ENCODE measurements around the gene AQP12A. TPM values are rescaled to one million over a fixed set of nuclear protein-coding genes. Genes with fewer than 3 reads are reported as not detected.

AQP12A gene
- total RNA-seq, 4 donors from 2014 or later: not detected

DNA sequence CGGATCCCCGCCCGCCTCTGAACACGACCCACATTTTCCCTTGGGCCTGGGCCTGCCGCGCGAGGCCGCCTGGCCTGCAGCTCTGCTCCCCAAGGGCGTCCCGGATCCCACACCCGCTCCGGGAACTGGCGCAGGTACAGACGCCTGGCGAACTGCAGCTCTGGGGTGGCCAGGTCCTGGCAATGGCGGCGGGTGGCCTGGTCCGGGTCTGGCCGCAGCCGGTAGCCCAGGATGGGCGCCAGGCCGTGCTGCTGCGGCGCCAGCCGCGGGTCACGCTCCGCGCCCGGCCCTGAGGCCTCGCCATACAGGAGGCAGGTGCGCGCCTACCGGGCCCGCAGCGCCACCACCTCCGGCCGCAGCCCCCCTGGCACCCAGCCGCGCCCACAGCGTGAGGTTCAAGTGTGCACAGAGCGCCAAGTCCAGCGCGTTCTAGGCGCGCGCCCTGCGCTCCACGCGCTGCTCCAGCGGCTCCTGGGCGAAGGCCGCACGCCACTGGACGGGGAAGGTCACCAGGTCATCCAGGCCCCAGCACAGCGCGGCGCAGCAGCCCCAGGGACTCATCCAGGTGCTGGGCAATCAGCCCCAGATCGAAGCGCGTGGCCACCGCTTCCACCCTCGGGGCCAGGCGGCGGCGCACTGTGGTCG is 9.5 kb downstream of the AQP12A start:
- no peak for DNase-seq
- no peak overlapping the region for H3K27ac ChIP-seq

DNA sequence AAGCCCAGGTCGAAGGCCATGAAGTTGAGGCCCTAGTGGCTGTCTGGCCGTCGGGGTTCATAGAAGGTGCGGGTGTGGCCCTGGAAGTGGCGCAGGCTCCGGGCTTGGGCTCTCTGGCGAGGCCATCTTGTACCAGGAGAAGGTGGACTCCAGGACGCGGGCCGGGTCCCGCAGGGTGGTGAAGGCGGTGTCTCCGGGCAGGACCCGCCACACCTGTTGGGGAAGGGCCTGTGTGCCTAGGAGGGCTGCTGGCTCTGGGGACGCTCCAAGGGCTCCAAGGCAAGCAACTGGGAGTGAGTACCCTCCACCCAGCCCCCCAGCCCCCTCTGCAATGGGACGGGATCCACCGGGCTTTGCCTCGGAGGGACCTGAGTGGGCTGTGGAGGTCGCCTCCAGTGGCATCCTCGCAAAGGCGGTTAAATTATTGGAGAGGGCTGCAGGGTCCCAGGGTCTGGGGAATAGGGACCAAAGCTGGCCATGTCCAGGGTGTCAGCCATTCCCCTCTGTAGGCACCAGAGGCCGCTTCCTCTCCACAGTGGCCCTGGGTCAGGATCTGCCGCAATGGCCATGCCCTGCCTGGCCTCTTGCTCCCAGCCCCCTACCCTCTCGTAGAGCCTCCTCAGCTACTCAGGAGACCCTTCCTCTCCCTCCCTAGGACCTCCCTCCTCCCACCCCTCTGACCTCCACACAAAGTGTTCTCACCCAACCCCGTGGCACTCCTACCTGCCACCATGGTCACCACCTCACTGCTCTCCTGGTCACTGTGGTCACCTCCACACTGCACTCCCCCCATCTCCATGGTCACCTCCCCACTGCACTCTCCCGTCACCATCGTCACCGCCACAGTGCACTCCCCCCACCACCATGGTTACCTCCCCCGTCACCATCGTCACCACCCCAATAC is 10.3 kb downstream of the AQP12A start:
- TF ChIP-seq, protein P1, sequence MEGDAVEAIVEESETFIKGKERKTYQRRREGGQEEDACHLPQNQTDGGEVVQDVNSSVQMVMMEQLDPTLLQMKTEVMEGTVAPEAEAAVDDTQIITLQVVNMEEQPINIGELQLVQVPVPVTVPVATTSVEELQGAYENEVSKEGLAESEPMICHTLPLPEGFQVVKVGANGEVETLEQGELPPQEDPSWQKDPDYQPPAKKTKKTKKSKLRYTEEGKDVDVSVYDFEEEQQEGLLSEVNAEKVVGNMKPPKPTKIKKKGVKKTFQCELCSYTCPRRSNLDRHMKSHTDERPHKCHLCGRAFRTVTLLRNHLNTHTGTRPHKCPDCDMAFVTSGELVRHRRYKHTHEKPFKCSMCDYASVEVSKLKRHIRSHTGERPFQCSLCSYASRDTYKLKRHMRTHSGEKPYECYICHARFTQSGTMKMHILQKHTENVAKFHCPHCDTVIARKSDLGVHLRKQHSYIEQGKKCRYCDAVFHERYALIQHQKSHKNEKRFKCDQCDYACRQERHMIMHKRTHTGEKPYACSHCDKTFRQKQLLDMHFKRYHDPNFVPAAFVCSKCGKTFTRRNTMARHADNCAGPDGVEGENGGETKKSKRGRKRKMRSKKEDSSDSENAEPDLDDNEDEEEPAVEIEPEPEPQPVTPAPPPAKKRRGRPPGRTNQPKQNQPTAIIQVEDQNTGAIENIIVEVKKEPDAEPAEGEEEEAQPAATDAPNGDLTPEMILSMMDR (IDR thresholded peaks at IDR 0.05): no peak
- TF ChIP-seq POLR2A (IDR thresholded peaks at IDR 0.05): no peak
- Histone ChIP-seq H3K36me3 (no peaks in the 10 kb centered on the region), H3K4me3 (no peak overlapping the region), H3K9me3 (no peaks in the 10 kb centered on the region), H3K27ac (no peak overlapping the region), H3K4me1 (no peaks in the 10 kb centered on the region), H3K27me3 (no peaks in the 10 kb centered on the region)
- no peak for DNase-seq
- intact Hi-C loops (cut with DNase I; ENCODE audit: low total_unique reads): no loop called here

More for the DNA sequence above, 9.5 kb downstream of the AQP12A start:
- H3K9me3 ChIP-seq: no peaks in the 10 kb centered on the region
- no peaks in the 10 kb centered on the region for H3K4me1 ChIP-seq
- H3K27me3 ChIP-seq: no peaks in the 10 kb centered on the region
- H3K36me3 ChIP-seq: no peaks in the 10 kb centered on the region
- TF ChIP-seq, protein P1 (IDR thresholded peaks at IDR 0.05): no peak
- no peak for TF ChIP-seq POLR2A (IDR thresholded peaks at IDR 0.05)
- intact Hi-C loops (cut with DNase I; ENCODE audit: low total_unique reads): no loop called here
- no peak overlapping the region for H3K4me3 ChIP-seq

DNA sequence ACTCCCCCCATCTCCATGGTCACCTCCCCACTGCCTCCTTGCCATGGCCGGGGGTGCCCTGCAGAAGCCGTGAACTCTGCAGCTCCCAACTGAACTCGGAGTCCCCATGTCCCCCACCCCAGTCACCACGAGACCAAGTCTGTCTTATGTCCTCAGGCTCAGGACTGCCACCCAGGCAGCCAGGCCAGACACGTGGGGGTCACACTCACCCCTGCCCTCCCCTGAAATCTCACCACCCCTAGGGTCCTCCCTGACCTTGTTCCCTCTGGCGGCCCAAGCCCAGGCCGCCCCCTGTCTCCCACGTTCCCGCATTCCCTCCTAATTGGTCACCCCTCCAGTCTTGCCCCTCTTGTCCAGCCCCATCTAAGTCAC is 11.0 kb downstream of the AQP12A start:
- intact Hi-C loops (cut with DNase I; ENCODE audit: low total_unique reads): no loop called here
- H3K27me3 ChIP-seq: no peaks in the 10 kb centered on the region
- no peaks in the 10 kb centered on the region for H3K36me3 ChIP-seq
- DNase-seq: no peak
- H3K27ac ChIP-seq: no peak overlapping the region
- no peak overlapping the region for H3K4me3 ChIP-seq
- TF ChIP-seq POLR2A (IDR thresholded peaks at IDR 0.05): no peak
- TF ChIP-seq, protein P1 (IDR thresholded peaks at IDR 0.05): no peak
- H3K9me3 ChIP-seq: no peaks in the 10 kb centered on the region
- no peaks in the 10 kb centered on the region for H3K4me1 ChIP-seq

DNA sequence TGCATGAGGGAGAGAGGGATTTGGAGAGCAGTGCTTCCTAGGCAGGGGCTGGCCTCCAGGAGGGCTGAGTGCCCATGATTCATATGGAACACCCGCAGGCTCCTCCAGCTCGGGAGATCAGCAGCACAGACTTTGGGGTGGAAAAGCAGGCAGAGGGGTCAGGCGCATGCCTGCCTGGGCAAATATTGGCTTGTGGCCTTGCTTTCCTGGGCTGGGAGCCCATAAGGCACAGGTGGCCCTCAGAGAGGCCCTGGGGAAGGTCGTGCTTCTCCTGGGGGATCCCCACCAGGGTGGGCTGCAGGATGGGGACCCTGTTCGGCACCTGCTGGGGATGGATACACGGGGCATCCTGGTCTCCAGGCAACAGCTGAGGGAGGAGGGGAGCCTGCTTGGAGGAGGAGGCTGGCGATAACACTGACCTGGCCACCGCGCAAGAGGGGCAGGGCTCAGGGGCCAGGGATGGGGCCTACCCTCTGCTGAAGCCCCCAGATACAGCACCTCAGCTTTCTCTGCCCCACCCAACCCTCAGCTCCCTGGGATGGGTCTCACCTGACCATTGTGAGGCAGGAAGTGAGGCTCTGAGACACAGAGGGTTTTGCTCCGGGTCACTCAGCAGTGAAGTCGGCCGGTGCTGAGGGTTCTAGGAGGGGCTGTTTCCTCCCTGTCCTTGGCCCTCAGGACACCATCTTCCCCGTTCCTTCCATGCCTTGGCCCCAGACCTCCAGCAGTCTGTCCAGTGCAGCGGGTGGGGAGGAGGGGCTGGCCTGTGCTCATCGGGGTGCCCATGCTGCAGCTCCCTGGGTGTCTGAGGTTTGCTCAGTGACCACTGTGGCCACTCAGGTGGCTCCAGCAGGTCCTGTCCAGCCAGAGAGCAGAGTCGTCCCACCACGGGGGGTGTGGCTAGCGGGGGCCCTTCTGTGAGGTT is 12.0 kb downstream of the AQP12A start:
- Histone ChIP-seq H3K27ac (no peak overlapping the region), H3K4me1 (no peaks in the 10 kb centered on the region), H3K27me3 (no peaks in the 10 kb centered on the region), H3K36me3 (no peaks in the 10 kb centered on the region), H3K9me3 (no peaks in the 10 kb centered on the region), H3K4me3 (no peak overlapping the region)
- DNase-seq: no peak
- TF ChIP-seq POLR2A (IDR thresholded peaks at IDR 0.05): no peak
- TF ChIP-seq, protein P1 (IDR thresholded peaks at IDR 0.05): no peak
- intact Hi-C loops (cut with DNase I; ENCODE audit: low total_unique reads): no loop called here

Data from uterus (tissue), 4 donors.